HepG2 (cell line): ENCODE measurements around the gene AHR. TPM values are rescaled to one million over a fixed set of nuclear protein-coding genes. Genes with fewer than 3 reads are reported as not detected.

ENCODE experiments used
- ATF7 ChIP-seq, 2 experiments: fragments of 450-650 bp in 1 of 2; sonication (generic) in 1 of 2; formaldehyde crosslinking in 1 of 2; IDR thresholded peaks; 2 replicates each; pipeline versions ENCODE4 v1.4.0 to v1.6.1; 2016 to 2020; ENCODE audit warnings: antibody characterized with exemption in 1 of 2, mild to moderate bottlenecking in 1 of 2, missing genetic modification reagents in 1 of 2
- CREM ChIP-seq, 2 experiments: sonication (generic) in 1 of 2; formaldehyde crosslinking in 1 of 2; IDR thresholded peaks; 2 replicates each; pipeline versions ENCODE4 v1.4.0 to v1.6.1; 2016 to 2020; ENCODE audit warnings: antibody characterized with exemption in 1 of 2, mild to moderate bottlenecking in 1 of 2, missing genetic modification reagents in 1 of 2
- CSRNP1 ChIP-seq: sonication (generic); formaldehyde crosslinking; IDR thresholded peaks from 2 replicates; pipeline ENCODE4 v1.8.1; 2023; ENCODE audit warnings: mild to moderate bottlenecking, missing genetic modification reagents
- DR1 ChIP-seq: sonication (generic); formaldehyde crosslinking; IDR thresholded peaks from 2 replicates; pipeline ENCODE4 v1.8.0; 2021; ENCODE audit warnings: mild to moderate bottlenecking, missing genetic modification reagents, inconsistent platforms
- FOSL2 ChIP-seq: sonication (generic); formaldehyde crosslinking; IDR thresholded peaks from 2 replicates; pipeline ENCODE4 v1.4.0; 2020; ENCODE audit warnings: missing genetic modification reagents
- FOXJ3 ChIP-seq: sonication (generic); formaldehyde crosslinking; IDR thresholded peaks from 2 replicates; pipeline ENCODE4 v1.4.0; 2020; ENCODE audit warnings: missing genetic modification reagents, mild to moderate bottlenecking, borderline replicate concordance
- HOXA7 ChIP-seq: sonication (generic); formaldehyde crosslinking; IDR thresholded peaks from 2 replicates; pipeline ENCODE4 v1.8.1; 2022; ENCODE audit warnings: mild to moderate bottlenecking, missing genetic modification reagents, moderate library complexity
- ISX ChIP-seq: sonication (generic); formaldehyde crosslinking; conservative IDR thresholded peaks from 2 replicates; pipeline ENCODE4 v1.5.0; 2020; ENCODE audit warnings: missing genetic modification reagents
- JUN ChIP-seq: sonication (generic); formaldehyde crosslinking; IDR thresholded peaks from 2 replicates; pipeline ENCODE4 v1.4.0; 2020; ENCODE audit warnings: mild to moderate bottlenecking, missing genetic modification reagents
- RORA ChIP-seq: sonication (generic); formaldehyde crosslinking; IDR thresholded peaks from 2 replicates; pipeline ENCODE4 v1.5.0; 2020; ENCODE audit warnings: mild to moderate bottlenecking, missing genetic modification reagents, moderate library complexity
- SAFB2 ChIP-seq: sonication (generic); formaldehyde crosslinking; IDR thresholded peaks from 2 replicates; pipeline ENCODE4 v1.5.1; 2020; ENCODE audit warnings: missing genetic modification reagents, low read depth, mild to moderate bottlenecking, borderline replicate concordance
- SAP130 ChIP-seq: IDR thresholded peaks from 2 replicates; pipeline ENCODE4 v1.6.1; 2016; ENCODE audit warnings: low read depth
- SP1 ChIP-seq, 2 experiments: fragments of 450-650 bp in 1 of 2; sonication (generic) in 1 of 2; formaldehyde crosslinking in 1 of 2; IDR thresholded peaks; 2 replicates each; pipeline versions ENCODE4 v1.4.0 to v1.6.1; 2016 to 2020; ENCODE audit warnings: missing genetic modification reagents in 1 of 2
- STAT5B ChIP-seq: sonication (generic); formaldehyde crosslinking; IDR thresholded peaks from 2 replicates; pipeline ENCODE4 v1.4.0; 2020; ENCODE audit warnings: missing genetic modification reagents
- THYN1 ChIP-seq: sonication (generic); formaldehyde crosslinking; IDR thresholded peaks from 2 replicates; pipeline ENCODE4 v1.8.1; 2023; ENCODE audit warnings: low read depth, mild to moderate bottlenecking, moderate library complexity, missing genetic modification reagents, borderline replicate concordance
- ZBTB44 ChIP-seq: sonication (generic); formaldehyde crosslinking; IDR thresholded peaks from 2 replicates; pipeline ENCODE4 v1.4.0; 2020; ENCODE audit warnings: missing genetic modification reagents
- ZNF317 ChIP-seq: sonication (generic); formaldehyde crosslinking; IDR thresholded peaks from 2 replicates; pipeline ENCODE4 v1.5.0; 2020; ENCODE audit warnings: mild to moderate bottlenecking, missing genetic modification reagents
- ZNF367 ChIP-seq: sonication (generic); formaldehyde crosslinking; IDR thresholded peaks from 2 replicates; pipeline ENCODE4 v1.4.0; 2020; ENCODE audit warnings: missing genetic modification reagents, borderline replicate concordance
- ZNF556 ChIP-seq: sonication (generic); formaldehyde crosslinking; IDR thresholded peaks from 2 replicates; pipeline ENCODE4 v1.4.0; 2020; ENCODE audit warnings: mild to moderate bottlenecking, missing genetic modification reagents, borderline replicate concordance
- ZNF562 ChIP-seq: sonication (generic); formaldehyde crosslinking; IDR thresholded peaks from 2 replicates; pipeline ENCODE4 v1.8.0; 2022; ENCODE audit warnings: missing genetic modification reagents, borderline replicate concordance
- ZNF574 ChIP-seq: sonication (generic); formaldehyde crosslinking; IDR thresholded peaks from 2 replicates; pipeline ENCODE4 v1.4.0; 2020; ENCODE audit warnings: missing genetic modification reagents
- polyA plus RNA-seq, 8 experiments: library from polyadenylated mRNA; depleted of rRNA in 3 of 8; stranded (reverse) in 7 of 8; unstranded in 1 of 8; fragments of >200 nt; fragmentation: Illumina TruSeq in 4 of 8; extraction: Trizol in 4 of 8; gene quantifications; 2 replicates each; pipeline versions ENCODE4 v1.2.1 to v1.2.3, GENCODE V29; 2011 to 2016; ENCODE audit warnings: low read depth in 4 of 8, missing spikeins in 1 of 8, mixed read lengths in 1 of 8; ENCODE audit not compliant: insufficient read depth in 1 of 8
- total RNA-seq, 5 experiments: library from RNA; depleted of rRNA; stranded (reverse); fragments of >200 nt; fragmentation: Illumina TruSeq; extraction: Trizol; gene quantifications; 2 replicates each; pipeline ENCODE4 v1.2.3, GENCODE V29; 2016; ENCODE audit warnings: low read depth in 1 of 5
- TF ChIP-seq, protein P1 (sequence below): sonication (generic); formaldehyde crosslinking; IDR thresholded peaks from 2 replicates; pipeline ENCODE4 v1.5.1; 2020; ENCODE audit warnings: mild to moderate bottlenecking, missing genetic modification reagents, moderate library complexity

The AHR gene
- total and polyA plus RNA-seq, 2 of the 13 experiments (the other 11 are each of a cell fraction or from before 2014, with no cell fraction given): 9.0 to 31.3 TPM

- TF ChIP-seq RORA (no peak), THYN1 (CRISPR knock-in tag) (no peak), ZNF574 (peak; percentile 51), FOXJ3 (CRISPR knock-in tag) (no peak), DR1 (CRISPR knock-in tag) (no peak), ZNF367 (CRISPR knock-in tag) (no peak), ZNF317 (CRISPR knock-in tag) (no peak), JUN (no peak), CREM (IDR thresholded peaks at IDR 0.05) (peak; percentile 85), CREM (CRISPR knock-in tag; IDR thresholded peaks at IDR 0.05) (no peak), SAP130 (CRISPR knock-in tag) (peak; percentile 70), STAT5B (CRISPR knock-in tag) (no peak), ZNF562 (no peak), CSRNP1 (CRISPR knock-in tag) (no peak), SP1 (IDR thresholded peaks at IDR 0.05) (no peak), SP1 (CRISPR knock-in tag; IDR thresholded peaks at IDR 0.05) (peak; percentile 55), ZNF556 (CRISPR knock-in tag) (no peak), ISX (CRISPR knock-in tag) (no peak), ATF7 (IDR thresholded peaks at IDR 0.05) (0 out of 2 replicates have a peak, but pooled peaks have one; percentile 13), ATF7 (CRISPR knock-in tag; IDR thresholded peaks at IDR 0.05) (no peak), FOSL2 (CRISPR knock-in tag) (0 out of 2 replicates have a peak, but pooled peaks have one; percentile 33), ZBTB44 (CRISPR knock-in tag) (no peak), HOXA7 (CRISPR knock-in tag) (0 out of 2 replicates have a peak, but pooled peaks have one; percentile 17), SAFB2 (CRISPR knock-in tag) (no peak)
- TF ChIP-seq, protein P1, sequence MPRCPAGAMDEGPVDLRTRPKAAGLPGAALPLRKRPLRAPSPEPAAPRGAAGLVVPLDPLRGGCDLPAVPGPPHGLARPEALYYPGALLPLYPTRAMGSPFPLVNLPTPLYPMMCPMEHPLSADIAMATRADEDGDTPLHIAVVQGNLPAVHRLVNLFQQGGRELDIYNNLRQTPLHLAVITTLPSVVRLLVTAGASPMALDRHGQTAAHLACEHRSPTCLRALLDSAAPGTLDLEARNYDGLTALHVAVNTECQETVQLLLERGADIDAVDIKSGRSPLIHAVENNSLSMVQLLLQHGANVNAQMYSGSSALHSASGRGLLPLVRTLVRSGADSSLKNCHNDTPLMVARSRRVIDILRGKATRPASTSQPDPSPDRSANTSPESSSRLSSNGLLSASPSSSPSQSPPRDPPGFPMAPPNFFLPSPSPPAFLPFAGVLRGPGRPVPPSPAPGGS (CRISPR knock-in tag): no peak
These were observed at the start of gene AHR (continued) for GRCh38 chr7:17298102-17298839.
